ENCODE results near the gene EMC7.

The EMC7 gene

GRCh38 chr15:34084086-34084485, 17.6 kb downstream of the EMC7 start:
- no peaks in the 10 kb centered on the region for H3K27me3 ChIP-seq (ENCODE audit: control insufficient read depth, insufficient read depth, low read length)
- H3K36me3 ChIP-seq (ENCODE audit: insufficient read depth, low read length): peaks cover 15% of the 10 kb centered on the region
- H3K9ac ChIP-seq (ENCODE audit: low read depth, low read length): no peak overlapping the region
- H3K4me3 ChIP-seq (ENCODE audit: low read length): no peak overlapping the region
- H3K9me3 ChIP-seq (replicated peaks; ENCODE audit: low read length): no peaks in the 10 kb centered on the region
- H3K4me2 ChIP-seq (ENCODE audit: low read length): no peak overlapping the region
- peaks cover 4% of the 10 kb centered on the region for H3K4me1 ChIP-seq (ENCODE audit: control insufficient read depth, insufficient read depth, low read length)

GRCh38 chr15:34079904-34080303, 21.8 kb downstream of the EMC7 start:
- Histone ChIP-seq H3K36me3 (ENCODE audit: insufficient read depth, low read length) (peaks cover 5% of the 10 kb centered on the region), H3K9ac (ENCODE audit: low read depth, low read length) (no peak overlapping the region), H3K4me3 (ENCODE audit: low read length) (no peak overlapping the region), H3K27me3 (ENCODE audit: control insufficient read depth, insufficient read depth, low read length) (no peaks in the 10 kb centered on the region), H3K4me1 (ENCODE audit: control insufficient read depth, insufficient read depth, low read length) (peaks cover 4% of the 10 kb centered on the region), H3K9me3 (replicated peaks; ENCODE audit: low read length) (no peaks in the 10 kb centered on the region), H3K4me2 (ENCODE audit: low read length) (no peak overlapping the region)

- H3K9me3 ChIP-seq (replicated peaks; ENCODE audit: low read length): no peaks in the 10 kb centered on the region
- H3K27me3 ChIP-seq (ENCODE audit: control insufficient read depth, insufficient read depth, low read length): no peaks in the 10 kb centered on the region
- no peaks in the 10 kb centered on the region for H3K4me1 ChIP-seq (ENCODE audit: control insufficient read depth, insufficient read depth, low read length)
Measured at GRCh38 chr15:34078900-34079299, 22.8 kb downstream of the EMC7 start.

GRCh38 chr15:34076785-34077184, 24.9 kb downstream of the EMC7 start:
- Histone ChIP-seq H3K27me3 (ENCODE audit: control insufficient read depth, insufficient read depth, low read length) (no peaks in the 10 kb centered on the region), H3K9me3 (replicated peaks; ENCODE audit: low read length) (no peaks in the 10 kb centered on the region), H3K4me3 (ENCODE audit: low read length) (no peak overlapping the region), H3K9ac (ENCODE audit: low read depth, low read length) (no peak overlapping the region), H3K4me2 (ENCODE audit: low read length) (no peak overlapping the region), H3K4me1 (ENCODE audit: control insufficient read depth, insufficient read depth, low read length) (no peaks in the 10 kb centered on the region), H3K36me3 (ENCODE audit: insufficient read depth, low read length) (no peaks in the 10 kb centered on the region)

More at GRCh38 chr15:34078900-34079299, 22.8 kb downstream of the EMC7 start:
- peaks cover 5% of the 10 kb centered on the region for H3K36me3 ChIP-seq (ENCODE audit: insufficient read depth, low read length)
- H3K9ac ChIP-seq (ENCODE audit: low read depth, low read length): no peak overlapping the region
- H3K4me3 ChIP-seq (ENCODE audit: low read length): no peak overlapping the region
- no peak overlapping the region for H3K4me2 ChIP-seq (ENCODE audit: low read length)

- Histone ChIP-seq H3K9me3 (replicated peaks; ENCODE audit: low read length) (no peaks in the 10 kb centered on the region), H3K36me3 (ENCODE audit: insufficient read depth, low read length) (no peaks in the 10 kb centered on the region), H3K4me1 (ENCODE audit: control insufficient read depth, insufficient read depth, low read length) (no peaks in the 10 kb centered on the region), H3K4me2 (ENCODE audit: low read length) (no peak overlapping the region), H3K9ac (ENCODE audit: low read depth, low read length) (no peak overlapping the region), H3K4me3 (ENCODE audit: low read length) (no peak overlapping the region), H3K27me3 (ENCODE audit: control insufficient read depth, insufficient read depth, low read length) (no peaks in the 10 kb centered on the region)
Measured at GRCh38 chr15:34070003-34070402, 31.7 kb downstream of the EMC7 start.

GRCh38 chr15:34065941-34066340, 35.7 kb downstream of the EMC7 start:
- no peaks in the 10 kb centered on the region for H3K36me3 ChIP-seq (ENCODE audit: insufficient read depth, low read length)
- H3K27me3 ChIP-seq (ENCODE audit: control insufficient read depth, insufficient read depth, low read length): no peaks in the 10 kb centered on the region
- H3K9ac ChIP-seq (ENCODE audit: low read depth, low read length): no peak overlapping the region
- no peak overlapping the region for H3K4me3 ChIP-seq (ENCODE audit: low read length)
- no peaks in the 10 kb centered on the region for H3K9me3 ChIP-seq (replicated peaks; ENCODE audit: low read length)
- no peaks in the 10 kb centered on the region for H3K4me1 ChIP-seq (ENCODE audit: control insufficient read depth, insufficient read depth, low read length)
- no peak overlapping the region for H3K4me2 ChIP-seq (ENCODE audit: low read length)

GRCh38 chr15:34065261-34065660, 36.4 kb downstream of the EMC7 start:
- Histone ChIP-seq H3K4me3 (ENCODE audit: low read length) (no peak overlapping the region), H3K4me2 (ENCODE audit: low read length) (no peak overlapping the region), H3K36me3 (ENCODE audit: insufficient read depth, low read length) (no peaks in the 10 kb centered on the region), H3K27me3 (ENCODE audit: control insufficient read depth, insufficient read depth, low read length) (no peaks in the 10 kb centered on the region), H3K9ac (ENCODE audit: low read depth, low read length) (no peak overlapping the region), H3K4me1 (ENCODE audit: control insufficient read depth, insufficient read depth, low read length) (no peaks in the 10 kb centered on the region), H3K9me3 (replicated peaks; ENCODE audit: low read length) (no peaks in the 10 kb centered on the region)

GRCh38 chr15:34064438-34064837, 37.2 kb downstream of the EMC7 start:
- H3K4me2 ChIP-seq (ENCODE audit: low read length): no peak overlapping the region
- H3K4me1 ChIP-seq (ENCODE audit: control insufficient read depth, insufficient read depth, low read length): no peaks in the 10 kb centered on the region
- peaks cover 2% of the 10 kb centered on the region for H3K27me3 ChIP-seq (ENCODE audit: control insufficient read depth, insufficient read depth, low read length)
- no peaks in the 10 kb centered on the region for H3K36me3 ChIP-seq (ENCODE audit: insufficient read depth, low read length)
- no peak overlapping the region for H3K9ac ChIP-seq (ENCODE audit: low read depth, low read length)
- no peak overlapping the region for H3K4me3 ChIP-seq (ENCODE audit: low read length)
- H3K9me3 ChIP-seq (replicated peaks; ENCODE audit: low read length): no peaks in the 10 kb centered on the region

GRCh38 chr15:34059946-34060345, 41.7 kb downstream of the EMC7 start:
- H3K4me2 ChIP-seq (ENCODE audit: low read length): no peak overlapping the region
- H3K4me3 ChIP-seq (ENCODE audit: low read length): no peak overlapping the region
- H3K9ac ChIP-seq (ENCODE audit: low read depth, low read length): no peak overlapping the region
- peaks cover 2% of the 10 kb centered on the region for H3K27me3 ChIP-seq (ENCODE audit: control insufficient read depth, insufficient read depth, low read length)
- H3K36me3 ChIP-seq (ENCODE audit: insufficient read depth, low read length): no peaks in the 10 kb centered on the region
- H3K9me3 ChIP-seq (replicated peaks; ENCODE audit: low read length): no peaks in the 10 kb centered on the region
- H3K4me1 ChIP-seq (ENCODE audit: control insufficient read depth, insufficient read depth, low read length): peaks cover 15% of the 10 kb centered on the region

GRCh38 chr15:34059476-34059875, 42.2 kb downstream of the EMC7 start:
- no peak overlapping the region for H3K4me2 ChIP-seq (ENCODE audit: low read length)
- H3K9ac ChIP-seq (ENCODE audit: low read depth, low read length): no peak overlapping the region
- H3K27me3 ChIP-seq (ENCODE audit: control insufficient read depth, insufficient read depth, low read length): peaks cover 2% of the 10 kb centered on the region

GRCh38 chr15:34056911-34057310, 44.8 kb downstream of the EMC7 start:
- H3K9ac ChIP-seq (ENCODE audit: low read depth, low read length): peak overlapping the region; percentile 20
- peaks cover 15% of the 10 kb centered on the region for H3K4me1 ChIP-seq (ENCODE audit: control insufficient read depth, insufficient read depth, low read length)
- H3K9me3 ChIP-seq (replicated peaks; ENCODE audit: low read length): no peaks in the 10 kb centered on the region
- no peak overlapping the region for H3K4me3 ChIP-seq (ENCODE audit: low read length)
- no peak overlapping the region for H3K4me2 ChIP-seq (ENCODE audit: low read length)
- H3K27me3 ChIP-seq (ENCODE audit: control insufficient read depth, insufficient read depth, low read length): peaks cover 2% of the 10 kb centered on the region
- H3K36me3 ChIP-seq (ENCODE audit: insufficient read depth, low read length): no peaks in the 10 kb centered on the region

More at GRCh38 chr15:34059476-34059875, 42.2 kb downstream of the EMC7 start:
- Histone ChIP-seq H3K4me1 (ENCODE audit: control insufficient read depth, insufficient read depth, low read length) (peaks cover 15% of the 10 kb centered on the region), H3K36me3 (ENCODE audit: insufficient read depth, low read length) (no peaks in the 10 kb centered on the region), H3K4me3 (ENCODE audit: low read length) (no peak overlapping the region), H3K9me3 (replicated peaks; ENCODE audit: low read length) (no peaks in the 10 kb centered on the region)

GRCh38 chr15:34055868-34056595, 45.6 kb downstream of the EMC7 start:
- H3K4me1 ChIP-seq (ENCODE audit: control insufficient read depth, insufficient read depth, low read length): peaks cover 15% of the 10 kb centered on the region
- no peak overlapping the region for H3K4me3 ChIP-seq (ENCODE audit: low read length)
- H3K9me3 ChIP-seq (replicated peaks; ENCODE audit: low read length): no peaks in the 10 kb centered on the region
- H3K36me3 ChIP-seq (ENCODE audit: insufficient read depth, low read length): no peaks in the 10 kb centered on the region
- H3K4me2 ChIP-seq (ENCODE audit: low read length): peak overlapping the region; percentile 6
- H3K27me3 ChIP-seq (ENCODE audit: control insufficient read depth, insufficient read depth, low read length): peaks cover 2% of the 10 kb centered on the region
- peak overlapping the region; percentile 59 for H3K9ac ChIP-seq (ENCODE audit: low read depth, low read length)
